ENCODE data around the gene PLIN1. TPM values are rescaled to one million over a fixed set of nuclear protein-coding genes. Genes with fewer than 3 reads are reported as not detected.

Gene PLIN1
- total RNA-seq, 2 donors from 2014 or later, result 13.0 to 277 TPM

DNA sequence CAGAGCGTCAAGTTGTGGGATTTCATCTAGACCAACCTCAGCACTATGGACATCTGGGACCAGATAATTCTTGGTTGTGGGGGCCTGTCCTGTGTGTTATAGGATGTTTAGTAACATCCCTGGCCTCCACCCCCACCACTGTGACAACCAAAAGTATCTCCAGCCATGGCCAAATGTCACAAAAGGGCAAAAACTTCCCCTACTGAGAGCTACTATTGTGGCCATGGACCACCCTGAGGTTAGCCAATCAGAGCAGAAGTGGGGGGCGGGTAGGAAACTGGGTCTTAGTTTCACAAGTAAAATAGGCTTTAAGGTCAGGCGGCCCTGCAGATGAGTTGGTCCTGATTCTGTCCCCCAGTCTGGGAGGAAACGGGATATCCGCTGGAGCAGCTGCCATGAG lies 49.3 kb downstream of the PLIN1 start:
- Histone ChIP-seq H3K36me3 (replicated peaks in 1 of 2; ENCODE audit: insufficient read depth in 1 of 2, low read depth in 2 of 2) (no peaks in the 10 kb centered on the region), H3K27ac (no peak overlapping the region), H3K9me3 (no peaks in the 10 kb centered on the region), H3K4me3 (no peak overlapping the region), H3K4me1 (no peaks in the 10 kb centered on the region), H3K27me3 (no peaks in the 10 kb centered on the region)
- intact Hi-C loops (cut with DNase I), result no loop called here
- no peak for TF ChIP-seq CTCF (IDR thresholded peaks at IDR 0.05)
- WGBS, 2 donors, result 92 to 94% methylated on average over 5 of the region's 5 CpGs
- ATAC-seq (no peak), DNase-seq (no peak)

DNA sequence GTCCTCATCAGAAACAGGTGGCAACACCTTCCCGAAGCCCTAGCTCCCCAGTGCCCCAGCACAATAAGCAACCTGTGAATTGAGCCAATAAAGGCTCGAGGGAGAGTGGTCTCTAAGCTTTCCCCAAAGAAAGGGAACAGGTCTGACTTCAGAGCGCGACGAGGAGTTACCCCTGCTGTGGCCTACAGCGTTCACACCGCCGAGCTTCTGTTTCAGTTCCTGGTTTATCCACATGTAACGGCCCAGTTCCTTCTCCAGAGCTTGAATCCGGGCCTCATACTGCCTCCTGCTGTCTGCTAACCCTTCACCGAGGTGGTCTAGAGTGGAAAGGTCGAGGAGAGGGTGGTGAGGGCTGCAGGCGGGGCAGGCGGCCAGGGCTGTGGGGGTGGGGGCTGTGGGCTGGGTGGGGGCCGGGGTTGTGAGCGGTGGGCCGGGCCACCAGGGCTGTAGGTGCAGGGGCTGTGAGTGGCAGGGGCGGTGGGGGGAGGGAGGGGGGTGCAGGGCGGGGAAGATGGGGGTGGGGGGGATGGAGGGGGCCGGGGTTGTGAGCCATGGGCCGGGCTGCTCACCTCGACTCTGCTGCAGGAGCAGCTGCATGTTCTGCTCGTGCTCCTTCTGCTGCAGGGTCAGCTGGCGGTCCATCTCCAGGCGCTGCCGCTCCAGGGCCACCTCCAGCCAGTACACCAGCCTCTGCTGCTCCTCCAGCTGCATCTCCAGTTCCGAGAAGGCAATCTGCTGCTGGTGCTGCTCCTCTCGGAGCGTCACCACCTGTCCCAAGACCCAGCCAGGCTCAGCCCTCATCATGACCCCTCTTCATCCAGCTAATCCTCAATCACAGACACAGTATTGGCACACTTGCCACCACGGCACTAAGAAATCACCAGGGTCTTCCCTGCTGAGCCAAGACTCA lies 50.1 kb downstream of the PLIN1 start:
- 86 to 90% methylated on average over 21 to 27 of the region's 30 CpGs for WGBS, 2 donors
- intact Hi-C loops (cut with DNase I), result no loop called here
- DNase-seq (no peak), ATAC-seq (no peak)
- no peaks in the 10 kb centered on the region for H3K4me1 ChIP-seq
- H3K27me3 ChIP-seq, result no peaks in the 10 kb centered on the region
- TF ChIP-seq POLR2A (IDR thresholded peaks at IDR 0.05) (no peak), CTCF (IDR thresholded peaks at IDR 0.05) (no peak)
- no peaks in the 10 kb centered on the region for H3K36me3 ChIP-seq (replicated peaks in 1 of 2; ENCODE audit: insufficient read depth in 1 of 2, low read depth in 2 of 2)
- no peak overlapping the region for H3K4me3 ChIP-seq
- no peak overlapping the region for H3K27ac ChIP-seq
- H3K9me3 ChIP-seq, result no peaks in the 10 kb centered on the region

- no peaks in the 10 kb centered on the region for H3K4me1 ChIP-seq
- TF ChIP-seq CTCF (IDR thresholded peaks at IDR 0.05) (no peak), POLR2A (IDR thresholded peaks at IDR 0.05) (no peak)
- intact Hi-C loops (cut with DNase I), result no loop called here
- H3K27me3 ChIP-seq, result no peaks in the 10 kb centered on the region
- 92 to 100% methylated on average over 3 to 18 of the region's 21 CpGs for WGBS, 2 donors
- H3K36me3 ChIP-seq (replicated peaks in 1 of 2; ENCODE audit: insufficient read depth in 1 of 2, low read depth in 2 of 2), result no peaks in the 10 kb centered on the region
- no peak overlapping the region for H3K4me3 ChIP-seq
- no peak for ATAC-seq
- DNase-seq, result no peak
- H3K27ac ChIP-seq, result no peak overlapping the region
- no peaks in the 10 kb centered on the region for H3K9me3 ChIP-seq
Observed at GRCh38 chr15:89628301-89628700, 50.9 kb downstream of the PLIN1 start.

- H3K4me1 ChIP-seq, result no peaks in the 10 kb centered on the region
- no peak overlapping the region for H3K4me3 ChIP-seq
- no peaks in the 10 kb centered on the region for H3K36me3 ChIP-seq (replicated peaks in 1 of 2; ENCODE audit: insufficient read depth in 1 of 2, low read depth in 2 of 2)
- no peaks in the 10 kb centered on the region for H3K27me3 ChIP-seq
- WGBS, 2 donors, result 91 to 95% methylated on average over 7 to 8 of the region's 8 CpGs
- intact Hi-C loops (cut with DNase I), result no loop called here
- no peak overlapping the region for H3K27ac ChIP-seq
- TF ChIP-seq POLR2A (IDR thresholded peaks at IDR 0.05) (no peak), CTCF (IDR thresholded peaks at IDR 0.05) (no peak)
- DNase-seq (no peak), ATAC-seq (no peak)
- no peaks in the 10 kb centered on the region for H3K9me3 ChIP-seq
Observed at GRCh38 chr15:89627256-89627970, 51.8 kb downstream of the PLIN1 start.

Data from body of pancreas (tissue), 4 donors.